K562 (cell line): Measurements from ENCODE around the gene C1QBP.

Experiments
- CBX5 ChIP-seq: IDR thresholded peaks from 2 replicates; pipeline ENCODE4 v1.6.1; 2014; ENCODE audit warnings: low read depth, borderline replicate concordance
- CTBP1 ChIP-seq: fragments of 450-650 bp; IDR thresholded peaks from 2 replicates; pipeline ENCODE4 v1.6.1; 2016; ENCODE audit warnings: borderline replicate concordance
- FOXO4 ChIP-seq: fragments of 450-650 bp; formaldehyde crosslinking; IDR thresholded peaks from 2 replicates; pipeline ENCODE4 v1.4.0; 2020; ENCODE audit warnings: mild to moderate bottlenecking, moderate library complexity
- POLR2AphosphoS5 ChIP-seq: IDR thresholded peaks from 2 replicates; pipeline ENCODE4 v1.6.1; 2011; ENCODE audit warnings: mild to moderate bottlenecking, low read depth, low read length, moderate library complexity; ENCODE audit not compliant: control insufficient read depth, insufficient read depth
- SETDB1 ChIP-seq: IDR thresholded peaks from one replicate; pipeline ENCODE4 v1.6.1; 2012; ENCODE audit warnings: low read length, control low read depth, inconsistent platforms
- ZNF280B ChIP-seq: fragments of 250-450 bp; sonication (Bioruptor Pico); IDR thresholded peaks from 2 replicates; pipeline ENCODE4 v1.5.1; 2021; ENCODE audit warnings: mild to moderate bottlenecking

DNA sequence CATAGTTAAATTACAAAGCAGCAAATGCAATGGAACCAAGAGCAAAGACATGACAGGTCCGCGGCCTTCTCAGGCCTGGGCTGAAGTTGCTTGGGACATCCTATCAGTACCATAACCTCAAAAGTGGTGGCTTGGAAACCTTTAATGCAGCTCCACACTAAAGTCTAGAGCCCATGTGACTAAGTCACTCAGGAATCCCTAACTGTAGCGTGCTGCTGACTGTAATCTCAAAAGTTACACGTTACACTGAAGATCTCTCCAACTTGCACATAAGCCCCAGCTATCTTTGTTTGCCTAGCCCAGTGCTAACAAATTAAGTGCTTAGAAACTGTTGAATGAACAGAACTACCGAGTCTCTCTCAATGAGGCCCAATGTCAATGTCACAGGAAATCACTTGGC, 47.3 kb downstream of the C1QBP start:
- TF ChIP-seq SETDB1 (no peak), FOXO4 (CRISPR knock-in tag) (no peak), CTBP1 (no peak), POLR2AphosphoS5 (no peak), CBX5 (no peak), ZNF280B (CRISPR knock-in tag) (no peak)
